H9 (cell line): ENCODE results near the gene PTF1A. TPM values are rescaled to one million over a fixed set of nuclear protein-coding genes. Genes with fewer than 3 reads are reported as not detected.
A peak's percentile ranks its signal among the peaks of the same experiment; 100 is the strongest.

Experiments used
- DNase-seq: peaks from one replicate; pipeline ENCODE4 v3.0.0-alpha.2; 2017
- H2AFZ ChIP-seq: one replicate; pipeline ENCODE4 v1.6.1; 2013; ENCODE audit warnings: mild to moderate bottlenecking, low read length, control low read depth, moderate library complexity
- H2AK5ac ChIP-seq: 2 replicates; pipeline ENCODE4 v1.6.1; 2013; ENCODE audit warnings: low read length, control low read depth, mixed read lengths; ENCODE audit not compliant: insufficient read length
- H2BK120ac ChIP-seq: one replicate; pipeline ENCODE4 v1.6.1; 2013; ENCODE audit warnings: low read depth, mild to moderate bottlenecking, low read length, control low read depth, inconsistent platforms; ENCODE audit not compliant: poor library complexity, severe bottlenecking
- H2BK12ac ChIP-seq: 2 replicates; pipeline ENCODE4 v1.6.1; 2013; ENCODE audit warnings: low read length, control low read depth, mixed read lengths, low read depth; ENCODE audit not compliant: insufficient read length
- H2BK15ac ChIP-seq: 2 replicates; pipeline ENCODE4 v1.6.1; 2013; ENCODE audit warnings: low read depth, low read length, control low read depth
- H2BK20ac ChIP-seq: one replicate; pipeline ENCODE4 v1.6.1; 2013; ENCODE audit warnings: low read depth, mild to moderate bottlenecking, low read length, control low read depth, inconsistent platforms; ENCODE audit not compliant: poor library complexity, severe bottlenecking
- H2BK5ac ChIP-seq: 2 replicates; pipeline ENCODE4 v1.6.1; 2013; ENCODE audit warnings: low read length, control low read depth, mixed read lengths; ENCODE audit not compliant: insufficient read length
- H3K14ac ChIP-seq: 2 replicates; pipeline ENCODE4 v1.6.1; 2013; ENCODE audit warnings: low read length, control low read depth; ENCODE audit not compliant: insufficient read depth
- H3K18ac ChIP-seq: 2 replicates; pipeline ENCODE4 v1.6.1; 2013; ENCODE audit warnings: low read depth, mild to moderate bottlenecking, mixed read lengths, low read length, control low read depth; ENCODE audit not compliant: insufficient read length
- H3K23ac ChIP-seq: 2 replicates; pipeline ENCODE4 v1.6.1; 2013; ENCODE audit warnings: low read length, control low read depth, mixed read lengths, low read depth; ENCODE audit not compliant: insufficient read length
- H3K23me2 ChIP-seq: 2 replicates; pipeline ENCODE4 v1.6.1; 2013; ENCODE audit warnings: low read depth, mild to moderate bottlenecking, mixed read lengths, low read length, control low read depth; ENCODE audit not compliant: insufficient read length, poor library complexity, severe bottlenecking
- H3K27ac ChIP-seq: 2 replicates; pipeline ENCODE4 v1.5.1; 2013; ENCODE audit warnings: low read length, control low read depth, mixed read lengths, low read depth; ENCODE audit not compliant: insufficient read length
- H3K27me3 ChIP-seq: 2 replicates; pipeline ENCODE4 v1.6.1; 2013; ENCODE audit warnings: low read length, control low read depth, inconsistent platforms; ENCODE audit not compliant: insufficient read depth
- H3K4ac ChIP-seq: 2 replicates; pipeline ENCODE4 v1.6.1; 2013; ENCODE audit warnings: low read depth, mild to moderate bottlenecking, control low read depth, inconsistent platforms, low read length, moderate library complexity
- H3K4me1 ChIP-seq: 2 replicates; pipeline ENCODE4 v1.6.1; 2013; ENCODE audit warnings: low read length, control low read depth, inconsistent platforms; ENCODE audit not compliant: insufficient read depth
- H3K4me2 ChIP-seq: 2 replicates; pipeline ENCODE4 v1.6.1; 2013; ENCODE audit warnings: low read length, control low read depth, mixed read lengths; ENCODE audit not compliant: insufficient read length, insufficient read depth
- H3K56ac ChIP-seq: 2 replicates; pipeline ENCODE4 v1.6.1; 2013; ENCODE audit warnings: low read depth, mild to moderate bottlenecking, mixed read lengths, low read length, control low read depth; ENCODE audit not compliant: insufficient read length
- H3K79me1 ChIP-seq: 2 replicates; pipeline ENCODE4 v1.6.1; 2013; ENCODE audit warnings: low read depth, mild to moderate bottlenecking, moderate library complexity, low read length, control low read depth, inconsistent platforms; ENCODE audit not compliant: insufficient read depth, poor library complexity, severe bottlenecking
- H3K79me2 ChIP-seq: 2 replicates; pipeline ENCODE4 v1.6.1; 2013; ENCODE audit warnings: low read length, control low read depth, inconsistent platforms; ENCODE audit not compliant: insufficient read depth
- H3K9ac ChIP-seq: 2 replicates; pipeline ENCODE4 v1.6.1; 2013; ENCODE audit warnings: low read length, control low read depth, mixed read lengths; ENCODE audit not compliant: insufficient read length; ENCODE audit errors: extremely low read depth
- H3K9me3 ChIP-seq: one replicate; pipeline ENCODE4 v1.6.1; 2013; ENCODE audit warnings: low read depth, low read length, inconsistent platforms; ENCODE audit not compliant: control insufficient read depth
- H3T11ph ChIP-seq: one replicate; pipeline ENCODE4 v1.6.1; 2013; ENCODE audit warnings: mild to moderate bottlenecking, low read length, control low read depth, inconsistent platforms
- H4K20me1 ChIP-seq: one replicate; pipeline ENCODE4 v1.6.1; 2013; ENCODE audit not compliant: control insufficient read depth, insufficient read length, insufficient read depth
- H4K5ac ChIP-seq: 2 replicates; pipeline ENCODE4 v1.6.1; 2013; ENCODE audit warnings: low read depth, mild to moderate bottlenecking, mixed read lengths, low read length, control low read depth; ENCODE audit not compliant: insufficient read length
- H4K8ac ChIP-seq: replicated peaks from 2 replicates; pipeline ENCODE4 v1.6.1; 2013; ENCODE audit warnings: low read length, control low read depth, mixed read lengths, low read depth; ENCODE audit not compliant: insufficient read length
- H4K91ac ChIP-seq: 2 replicates; pipeline ENCODE4 v1.6.1; 2013; ENCODE audit warnings: low read depth, mild to moderate bottlenecking, moderate library complexity, mixed read lengths, low read length, control low read depth; ENCODE audit not compliant: insufficient read length
- H3K27ac Mint-ChIP-seq, 3 experiments: 2 replicates in 2 of 3; 3 replicates in 1 of 3; pipeline ENCODE4 v1.8.0; 2020 to 2021; ENCODE audit warnings: mixed read lengths in 3 of 3, mild to moderate bottlenecking in 1 of 3, moderate library complexity in 1 of 3
- H3K27me3 Mint-ChIP-seq: 2 replicates; pipeline ENCODE4 v1.8.0; 2021; ENCODE audit warnings: low read depth, mild to moderate bottlenecking, moderate library complexity, mixed read lengths
- H3K36me3 Mint-ChIP-seq, 3 experiments: 2 replicates in 2 of 3; 3 replicates in 1 of 3; pipeline ENCODE4 v1.8.0; 2020 to 2021; ENCODE audit warnings: low read depth in 3 of 3, mixed read lengths in 3 of 3; ENCODE audit not compliant: insufficient read depth in 1 of 3
- H3K4me1 Mint-ChIP-seq, 2 experiments: 2 replicates each; pipeline ENCODE4 v1.8.0; 2020; ENCODE audit warnings: mixed read lengths in 2 of 2
- H3K4me3 Mint-ChIP-seq, 2 experiments: 2 replicates in 1 of 2; 3 replicates in 1 of 2; pipeline ENCODE4 v1.8.0; 2020 to 2021; ENCODE audit warnings: mild to moderate bottlenecking in 2 of 2, mixed read lengths in 2 of 2, moderate library complexity in 1 of 2
- H3K9me3 Mint-ChIP-seq, 2 experiments: 2 replicates in 1 of 2; 3 replicates in 1 of 2; pipeline ENCODE4 v1.8.0; 2020; ENCODE audit warnings: mild to moderate bottlenecking in 2 of 2, mixed read lengths in 2 of 2, moderate library complexity in 1 of 2
- WGBS: extraction: QIAGEN DNeasy Blood & Tissue Kit; methylation state at CpG from one replicate; pipeline ENCODE4 v1.1.7; 2013; ENCODE audit warnings: missing lambda C conversion rate, low lambda C conversion rate, mixed read lengths; ENCODE audit not compliant: insufficient read length; ENCODE audit errors: extremely low coverage; 5-methylcytosine and 5-hydroxymethylcytosine counted together
- total RNA-seq: library from RNA; stranded (reverse); gene quantifications from 2 replicates; pipeline ENCODE4 v1.2.1, GENCODE V29; 2021
- TF ChIP-seq, protein P1 (sequence below): fragments of 200-600 bp; sonication (generic); conservative IDR thresholded peaks from 3 replicates; pipeline ENCODE4 v1.8.0; 2021; ENCODE audit warnings: antibody characterized with exemption, mild to moderate bottlenecking

Gene PTF1A
- total RNA-seq, 1 experiment from 2014 or later, result not detected

DNA sequence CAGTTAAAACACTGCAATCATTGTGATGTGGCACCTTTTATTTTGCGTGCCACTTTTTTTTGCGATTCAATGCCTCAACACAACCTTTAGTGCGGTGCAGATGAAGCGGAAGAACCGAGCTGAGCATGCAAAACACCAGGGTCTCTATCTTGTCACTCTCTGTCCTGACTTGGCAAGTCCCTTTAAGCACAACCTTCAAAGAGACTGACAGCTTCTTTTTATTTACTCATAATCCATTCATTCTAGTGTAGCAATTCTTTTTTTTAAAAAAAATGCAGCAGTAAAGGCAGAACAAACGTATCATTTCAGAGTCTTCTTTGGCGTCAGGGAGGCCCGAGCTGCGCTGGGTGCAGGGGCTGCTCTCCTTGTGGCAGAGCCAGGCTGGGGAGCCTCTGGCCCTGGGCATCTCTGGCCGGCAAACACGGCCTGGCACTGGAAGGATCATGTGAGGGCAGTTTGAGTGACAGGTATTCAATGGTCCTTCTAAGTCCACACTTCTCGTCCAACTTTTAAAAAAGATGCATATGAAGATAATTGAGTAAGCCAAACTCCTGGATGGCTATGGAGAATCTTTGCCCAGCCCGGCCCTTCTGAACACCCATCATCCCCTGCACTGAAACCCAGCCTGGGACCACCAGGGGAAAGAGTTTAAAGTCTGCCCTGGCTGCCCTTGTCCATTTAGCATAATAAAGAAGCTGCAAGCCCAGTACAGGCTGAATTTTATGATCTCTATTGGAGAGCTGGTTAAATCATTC lies 3.9 kb downstream of the PTF1A start:
- Mint-ChIP-seq H3K4me1 (peaks cover 23 to 51% of the 10 kb centered on the region in 2 experiments), H3K27ac (no peak overlapping the region), H3K36me3 (peaks cover 0 to 1% (median 0%) of the 10 kb centered on the region in 3 experiments; a peak in 2 of 7 replicates), H3K9me3 (peaks cover 6 to 16% of the 10 kb centered on the region in 2 experiments), H3K4me3 (peak overlapping the region in 1 of 2 experiments; percentile 67; a peak in 1 of 5 replicates), H3K27me3 (peaks cover 97% of the 10 kb centered on the region)
- Histone ChIP-seq H4K5ac (no peak overlapping the region), H2BK5ac (no peak overlapping the region), H4K20me1 (no peaks in the 10 kb centered on the region), H3K18ac (no peak overlapping the region), H2AFZ (no peak overlapping the region), H2BK20ac (no peak overlapping the region), H3K4me2 (no peak overlapping the region), H2AK5ac (no peak overlapping the region), H2BK15ac (no peak overlapping the region), H3K23ac (no peak overlapping the region), H3K23me2 (peaks cover 7% of the 10 kb centered on the region), H3K27ac (no peak overlapping the region), H3K79me2 (no peaks in the 10 kb centered on the region), H4K8ac (no peak overlapping the region), H3K4ac (no peak overlapping the region), H3T11ph (no peak overlapping the region), H3K9ac (no peak overlapping the region), H2BK120ac (no peak overlapping the region), H3K9me3 (no peaks in the 10 kb centered on the region), H3K56ac (no peak overlapping the region), H2BK12ac (no peak overlapping the region), H3K27me3 (peaks cover 93% of the 10 kb centered on the region), H4K91ac (no peak overlapping the region), H3K4me1 (no peaks in the 10 kb centered on the region), H3K14ac (no peak overlapping the region), H3K79me1 (no peaks in the 10 kb centered on the region)
- TF ChIP-seq, protein P1, sequence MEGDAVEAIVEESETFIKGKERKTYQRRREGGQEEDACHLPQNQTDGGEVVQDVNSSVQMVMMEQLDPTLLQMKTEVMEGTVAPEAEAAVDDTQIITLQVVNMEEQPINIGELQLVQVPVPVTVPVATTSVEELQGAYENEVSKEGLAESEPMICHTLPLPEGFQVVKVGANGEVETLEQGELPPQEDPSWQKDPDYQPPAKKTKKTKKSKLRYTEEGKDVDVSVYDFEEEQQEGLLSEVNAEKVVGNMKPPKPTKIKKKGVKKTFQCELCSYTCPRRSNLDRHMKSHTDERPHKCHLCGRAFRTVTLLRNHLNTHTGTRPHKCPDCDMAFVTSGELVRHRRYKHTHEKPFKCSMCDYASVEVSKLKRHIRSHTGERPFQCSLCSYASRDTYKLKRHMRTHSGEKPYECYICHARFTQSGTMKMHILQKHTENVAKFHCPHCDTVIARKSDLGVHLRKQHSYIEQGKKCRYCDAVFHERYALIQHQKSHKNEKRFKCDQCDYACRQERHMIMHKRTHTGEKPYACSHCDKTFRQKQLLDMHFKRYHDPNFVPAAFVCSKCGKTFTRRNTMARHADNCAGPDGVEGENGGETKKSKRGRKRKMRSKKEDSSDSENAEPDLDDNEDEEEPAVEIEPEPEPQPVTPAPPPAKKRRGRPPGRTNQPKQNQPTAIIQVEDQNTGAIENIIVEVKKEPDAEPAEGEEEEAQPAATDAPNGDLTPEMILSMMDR, result no peak
- DNase-seq, result no peak
- WGBS, result no CpG with 5 or more reads among the region's 13 CpGs
